GM18909 (cell line): ENCODE data around the gene HSP90AB1.

Experiments used
- ATAC-seq: cut with Tn5 transposase; IDR thresholded peaks from one replicate; pipeline ENCODE4 v1.9.1; 2021; ENCODE audit warnings: mild to moderate bottlenecking; ENCODE audit not compliant: unreplicated experiment, poor library complexity

Gene HSP90AB1

GRCh38 chr6:44234101-44235025 lies 12.5 kb upstream of the HSP90AB1 start:
- no peak for ATAC-seq

GRCh38 chr6:44235269-44235668 lies 11.6 kb upstream of the HSP90AB1 start:
- no peak for ATAC-seq

DNA sequence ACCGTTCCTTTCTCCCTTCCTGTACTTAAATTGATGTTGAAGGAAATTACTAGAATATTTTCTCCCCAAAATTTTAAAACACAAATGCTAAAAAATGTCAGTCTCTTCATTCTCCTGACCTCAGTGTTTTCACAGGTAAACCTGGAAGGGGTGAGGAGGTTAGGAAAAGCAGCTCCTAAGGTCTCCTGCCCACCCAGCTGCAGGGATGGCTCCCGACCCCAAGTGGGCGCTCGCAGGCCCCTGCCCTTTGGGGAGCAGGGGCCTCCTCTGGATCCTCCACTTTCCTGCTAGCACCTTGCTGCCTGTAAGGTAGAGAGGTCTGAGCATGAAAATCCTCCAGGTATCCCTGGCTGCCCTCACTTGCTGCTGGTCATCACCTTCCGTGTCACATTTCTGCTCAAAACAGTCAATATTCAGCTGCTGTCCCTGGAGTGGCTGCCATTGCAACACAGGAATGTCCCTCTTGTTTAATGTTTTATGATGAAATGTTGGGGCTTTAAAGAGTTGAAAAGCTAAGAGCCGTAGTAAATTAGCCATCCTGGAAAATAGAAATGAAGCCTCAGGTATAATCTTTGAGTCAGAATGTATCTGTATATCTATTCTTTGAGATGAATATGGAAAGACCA lies 10.9 kb upstream of the HSP90AB1 start:
- ATAC-seq = no peak

- ATAC-seq = peak; percentile 51
These were observed 9.7 kb upstream of the HSP90AB1 start for GRCh38 chr6:44237021-44237812.

- peak; percentile 82 for ATAC-seq
These were observed 9.0 kb upstream of the HSP90AB1 start for GRCh38 chr6:44237813-44238433.

- no peak for ATAC-seq
These were observed 8.1 kb upstream of the HSP90AB1 start for GRCh38 chr6:44238687-44239350.

GRCh38 chr6:44243345-44243744 lies 3.6 kb upstream of the HSP90AB1 start:
- ATAC-seq = no peak

DNA sequence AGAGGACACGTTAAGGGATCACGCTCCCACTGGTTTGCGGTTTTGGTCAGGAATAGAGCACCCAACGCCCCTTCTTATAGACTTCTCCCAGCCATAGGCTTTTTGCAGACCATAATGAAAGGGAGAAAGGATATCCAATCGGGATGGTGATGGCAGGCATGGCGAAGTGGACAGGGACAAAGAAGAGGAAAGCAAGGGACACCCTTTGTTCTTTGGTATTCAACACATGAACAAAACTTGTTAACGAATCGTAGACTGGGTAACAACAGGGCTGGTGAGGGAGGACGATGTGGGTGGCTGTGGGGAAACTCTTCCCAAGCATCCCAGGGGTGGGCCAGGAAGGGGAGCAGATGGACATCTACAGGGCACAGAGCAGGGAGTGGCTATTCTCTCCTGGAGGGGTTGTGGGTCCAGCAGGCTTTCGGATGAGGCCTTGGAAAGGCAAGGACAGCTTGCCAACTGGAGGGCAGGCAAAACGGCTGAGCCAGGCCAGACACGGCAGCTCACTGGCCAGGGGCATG lies 1.4 kb upstream of the HSP90AB1 start:
- no peak for ATAC-seq

DNA sequence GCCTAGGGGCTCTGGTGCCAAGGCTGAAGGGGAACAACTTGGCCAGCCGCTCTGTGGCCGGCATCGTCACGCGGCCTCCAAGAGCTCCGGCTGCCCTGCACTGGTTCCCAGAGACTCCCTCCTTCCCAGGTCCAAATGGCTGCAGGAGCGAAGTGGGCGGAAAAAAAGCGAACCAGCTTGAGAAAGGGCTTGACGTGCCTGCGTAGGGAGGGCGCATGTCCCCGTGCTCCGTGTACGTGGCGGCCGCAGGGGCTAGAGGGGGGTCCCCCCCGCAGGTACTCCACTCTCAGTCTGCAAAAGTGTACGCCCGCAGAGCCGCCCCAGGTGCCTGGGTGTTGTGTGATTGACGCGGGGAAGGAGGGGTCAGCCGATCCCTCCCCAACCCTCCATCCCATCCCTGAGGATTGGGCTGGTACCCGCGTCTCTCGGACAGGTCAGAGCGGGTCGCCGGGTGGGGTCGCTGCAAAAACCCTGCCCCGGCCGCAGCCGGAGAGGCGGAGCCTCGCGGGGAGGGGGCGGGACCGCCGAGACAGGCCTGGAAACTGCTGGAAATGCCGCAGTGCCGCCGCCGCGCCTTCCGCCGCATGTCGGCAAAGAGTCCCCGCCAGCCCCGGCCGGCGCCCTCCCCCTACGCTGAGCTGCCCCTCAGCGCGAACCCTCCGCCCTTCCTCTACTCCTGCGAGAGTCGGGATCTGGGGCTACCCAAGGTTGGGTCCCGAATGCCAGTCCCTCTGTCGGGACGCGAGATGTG lies 814 bp upstream of the HSP90AB1 start:
- peak; percentile 58 for ATAC-seq

DNA sequence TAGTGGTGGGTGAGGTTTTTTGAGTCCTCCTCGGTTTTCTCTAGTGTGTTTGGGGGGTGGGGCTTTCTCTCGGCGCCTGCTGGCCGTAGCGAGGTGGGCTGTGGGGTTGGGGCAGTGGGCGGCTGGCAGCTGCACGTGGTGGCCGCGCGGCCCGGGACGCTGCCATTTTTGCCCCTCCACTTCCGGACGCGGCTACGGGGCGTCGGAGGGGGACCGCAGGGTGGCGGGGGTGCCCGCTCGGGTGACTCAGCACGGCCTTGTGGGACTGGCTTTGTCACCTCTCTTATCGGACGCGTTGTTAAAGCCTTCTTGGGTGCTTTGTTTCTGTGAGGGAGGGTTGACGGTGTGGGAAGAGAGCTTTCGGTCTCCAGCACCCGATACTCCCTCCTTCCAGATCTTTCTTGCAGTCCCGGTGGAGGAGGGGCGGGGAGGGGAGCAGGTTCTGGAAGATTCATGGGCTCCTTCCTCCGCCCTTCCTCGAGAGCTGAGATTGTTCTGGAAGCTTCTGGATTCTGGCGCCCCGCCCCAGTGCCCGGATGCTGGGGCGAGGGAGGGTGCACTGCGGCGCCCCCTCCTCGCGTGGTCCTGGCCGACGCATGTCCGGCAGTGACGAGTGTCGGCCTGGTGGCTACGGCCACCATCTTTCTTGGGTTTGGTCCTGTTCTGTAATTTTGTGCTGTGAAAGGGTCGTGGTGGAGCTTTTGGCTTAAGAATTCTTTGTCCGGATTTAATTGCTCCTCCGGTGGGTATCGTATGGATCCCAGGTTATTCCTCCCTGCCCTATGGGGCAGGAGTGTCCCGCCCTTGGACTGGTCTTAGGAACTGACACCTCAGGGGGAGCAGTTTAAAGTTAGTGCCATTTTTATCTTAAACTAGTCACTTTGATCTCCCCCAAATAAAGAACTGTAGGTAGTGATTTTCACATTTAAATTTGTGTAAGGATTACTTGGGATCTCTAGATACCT lies 719 bp downstream of the HSP90AB1 start:
- peak; percentile 39 for ATAC-seq

- ATAC-seq = no peak
These were observed 1.7 kb downstream of the HSP90AB1 start for GRCh38 chr6:44248579-44248978.

- ATAC-seq = no peak
These were observed 2.3 kb downstream of the HSP90AB1 start for GRCh38 chr6:44249082-44249748.

DNA sequence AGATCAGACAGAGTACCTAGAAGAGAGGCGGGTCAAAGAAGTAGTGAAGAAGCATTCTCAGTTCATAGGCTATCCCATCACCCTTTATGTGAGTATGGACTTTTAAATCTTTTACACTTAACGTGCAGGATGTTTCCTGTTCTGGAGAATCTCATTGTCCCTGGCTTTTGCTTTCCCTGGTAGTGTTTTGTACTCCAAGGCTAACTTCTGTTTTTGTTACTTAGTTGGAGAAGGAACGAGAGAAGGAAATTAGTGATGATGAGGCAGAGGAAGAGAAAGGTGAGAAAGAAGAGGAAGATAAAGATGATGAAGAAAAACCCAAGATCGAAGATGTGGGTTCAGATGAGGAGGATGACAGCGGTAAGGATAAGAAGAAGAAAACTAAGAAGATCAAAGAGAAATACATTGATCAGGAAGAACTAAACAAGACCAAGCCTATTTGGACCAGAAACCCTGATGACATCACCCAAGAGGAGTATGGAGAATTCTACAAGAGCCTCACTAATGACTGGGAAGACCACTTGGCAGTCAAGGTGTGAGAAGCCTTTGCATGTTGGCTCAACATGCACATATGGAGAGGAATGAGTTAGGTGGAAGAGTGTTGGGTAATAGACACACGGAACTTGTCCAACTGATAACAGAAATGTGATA lies 3.3 kb downstream of the HSP90AB1 start:
- ATAC-seq = no peak

- no peak for ATAC-seq
These were observed 3.8 kb downstream of the HSP90AB1 start for GRCh38 chr6:44250718-44251123.

DNA sequence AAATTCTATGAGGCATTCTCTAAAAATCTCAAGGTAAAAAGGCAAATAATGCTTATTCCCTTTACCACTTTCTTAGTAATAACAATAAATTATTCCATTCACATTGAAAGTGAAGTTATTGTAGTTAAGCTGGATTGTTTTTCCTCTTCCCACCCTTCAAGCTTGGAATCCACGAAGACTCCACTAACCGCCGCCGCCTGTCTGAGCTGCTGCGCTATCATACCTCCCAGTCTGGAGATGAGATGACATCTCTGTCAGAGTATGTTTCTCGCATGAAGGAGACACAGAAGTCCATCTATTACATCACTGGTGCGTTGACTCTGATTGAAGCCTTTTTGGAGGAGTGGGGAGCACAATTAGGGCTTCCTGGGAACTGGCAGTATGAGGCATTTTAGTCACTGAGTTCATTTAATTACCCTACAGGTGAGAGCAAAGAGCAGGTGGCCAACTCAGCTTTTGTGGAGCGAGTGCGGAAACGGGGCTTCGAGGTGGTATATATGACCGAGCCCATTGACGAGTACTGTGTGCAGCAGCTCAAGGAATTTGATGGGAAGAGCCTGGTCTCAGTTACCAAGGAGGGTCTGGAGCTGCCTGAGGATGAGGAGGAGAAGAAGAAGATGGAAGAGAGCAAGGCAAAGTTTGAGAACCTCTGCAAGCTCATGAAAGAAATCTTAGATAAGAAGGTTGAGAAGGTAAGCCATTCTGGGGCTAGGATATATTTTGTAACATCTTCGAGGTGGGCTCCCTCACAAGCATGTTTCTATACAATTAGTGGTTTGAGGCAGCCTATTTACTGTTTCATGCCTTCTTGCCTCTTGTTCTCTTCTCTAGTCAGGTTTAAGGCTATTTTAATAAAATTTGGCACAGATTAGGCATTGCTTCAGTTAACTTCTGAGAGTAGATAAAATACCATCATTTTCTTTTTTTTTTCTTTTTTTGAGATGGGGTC lies 4.9 kb downstream of the HSP90AB1 start:
- no peak for ATAC-seq
